IPS-20b (cell line): ENCODE data around the gene SBF2.
"Not testable (repeated sequence)": the region's sequence is repeated elsewhere in the genome, so short reads cannot be mapped to it uniquely, and the experiment has no call there.

Experiments
- H3K27ac ChIP-seq: one replicate; pipeline ENCODE4 v1.5.1; 2013; ENCODE audit warnings: low read length
- H3K27me3 ChIP-seq: 2 replicates; pipeline ENCODE4 v1.6.1; 2013; ENCODE audit warnings: mild to moderate bottlenecking, low read length, inconsistent platforms; ENCODE audit not compliant: insufficient read depth
- H3K36me3 ChIP-seq: 2 replicates; pipeline ENCODE4 v1.6.1; 2013; ENCODE audit warnings: low read depth, mild to moderate bottlenecking, inconsistent platforms, low read length, moderate library complexity; ENCODE audit not compliant: insufficient read depth
- H3K4me1 ChIP-seq: 2 replicates; pipeline ENCODE4 v1.6.1; 2013; ENCODE audit warnings: mild to moderate bottlenecking, control low read depth, inconsistent platforms, low read length, moderate library complexity; ENCODE audit not compliant: insufficient read depth
- H3K4me3 ChIP-seq: 2 replicates; pipeline ENCODE4 v1.5.1; 2013; ENCODE audit warnings: mild to moderate bottlenecking, low read length, inconsistent platforms
- H3K9ac ChIP-seq: 2 replicates; pipeline ENCODE4 v1.6.1; 2013; ENCODE audit warnings: low read depth, mild to moderate bottlenecking, inconsistent platforms, low read length, moderate library complexity
- H3K9me3 ChIP-seq: 2 replicates; pipeline ENCODE4 v1.6.1; 2013; ENCODE audit warnings: mild to moderate bottlenecking, low read depth, low read length, inconsistent platforms; ENCODE audit not compliant: insufficient read depth

Gene SBF2

GRCh38 chr11:10058356-10058755 is 235.7 kb downstream of the SBF2 start:
- Histone ChIP-seq H3K9ac (no peak overlapping the region), H3K27me3 (no peaks in the 10 kb centered on the region), H3K27ac (no peak overlapping the region), H3K4me1 (no peaks in the 10 kb centered on the region), H3K4me3 (no peak overlapping the region), H3K9me3 (peaks cover 10% of the 10 kb centered on the region), H3K36me3 (no peaks in the 10 kb centered on the region)

- H3K4me3 ChIP-seq = no peak overlapping the region
- no peaks in the 10 kb centered on the region for H3K36me3 ChIP-seq
- no peak overlapping the region for H3K9ac ChIP-seq
- peaks cover 4% of the 10 kb centered on the region; the same call in 1 of the 2 replicates for H3K4me1 ChIP-seq
- no peaks in the 10 kb centered on the region for H3K27me3 ChIP-seq
- H3K27ac ChIP-seq = no peak overlapping the region
- H3K9me3 ChIP-seq = no peaks in the 10 kb centered on the region
Observed at GRCh38 chr11:10051868-10052586, 242.0 kb downstream of the SBF2 start.

GRCh38 chr11:10050561-10050960 is 243.5 kb downstream of the SBF2 start:
- peaks cover 4% of the 10 kb centered on the region; the same call in 1 of the 2 replicates for H3K4me1 ChIP-seq
- no peaks in the 10 kb centered on the region for H3K36me3 ChIP-seq
- no peaks in the 10 kb centered on the region for H3K27me3 ChIP-seq
- H3K9me3 ChIP-seq = peaks cover 8% of the 10 kb centered on the region
- no peak overlapping the region for H3K27ac ChIP-seq
- no peak overlapping the region for H3K9ac ChIP-seq
- H3K4me3 ChIP-seq = no peak overlapping the region

- Histone ChIP-seq H3K4me1 (peaks cover 4% of the 10 kb centered on the region; the same call in 1 of the 2 replicates), H3K9me3 (peaks cover 15% of the 10 kb centered on the region), H3K36me3 (0 out of 2 replicates have a peak, but pooled peaks cover 2% of the 10 kb centered on the region), H3K27me3 (no peaks in the 10 kb centered on the region), H3K4me3 (no peak overlapping the region), H3K9ac (no peak overlapping the region), H3K27ac (no peak overlapping the region)
Observed at GRCh38 chr11:10049756-10050155, 244.3 kb downstream of the SBF2 start.

- peaks cover 25% of the 10 kb centered on the region for H3K9me3 ChIP-seq
- no peak overlapping the region for H3K9ac ChIP-seq
- no peak overlapping the region for H3K4me3 ChIP-seq
- no peak overlapping the region for H3K27ac ChIP-seq
- no peaks in the 10 kb centered on the region for H3K27me3 ChIP-seq
- H3K36me3 ChIP-seq = 0 out of 2 replicates have a peak, but pooled peaks cover 4% of the 10 kb centered on the region
- H3K4me1 ChIP-seq = peaks cover 4% of the 10 kb centered on the region; the same call in 1 of the 2 replicates
Observed at GRCh38 chr11:10048350-10048749, 245.7 kb downstream of the SBF2 start.

- Histone ChIP-seq H3K36me3 (0 out of 2 replicates have a peak, but pooled peaks cover 4% of the 10 kb centered on the region), H3K4me3 (no peak overlapping the region), H3K9ac (no peak overlapping the region), H3K27me3 (no peaks in the 10 kb centered on the region), H3K4me1 (no peaks in the 10 kb centered on the region), H3K27ac (no peak overlapping the region), H3K9me3 (peaks cover 25% of the 10 kb centered on the region)
Observed at GRCh38 chr11:10044618-10045017, 249.4 kb downstream of the SBF2 start.

GRCh38 chr11:10042699-10043098 is 251.3 kb downstream of the SBF2 start:
- Histone ChIP-seq H3K4me3 (no peak overlapping the region), H3K27ac (no peak overlapping the region), H3K4me1 (no peaks in the 10 kb centered on the region), H3K9me3 (peaks cover 25% of the 10 kb centered on the region), H3K27me3 (no peaks in the 10 kb centered on the region), H3K9ac (no peak overlapping the region), H3K36me3 (0 out of 2 replicates have a peak, but pooled peaks cover 4% of the 10 kb centered on the region)

GRCh38 chr11:10041748-10042446 is 252.1 kb downstream of the SBF2 start:
- Histone ChIP-seq H3K27ac (no peak overlapping the region), H3K4me1 (no peaks in the 10 kb centered on the region), H3K9me3 (peaks cover 25% of the 10 kb centered on the region), H3K27me3 (no peaks in the 10 kb centered on the region), H3K36me3 (0 out of 2 replicates have a peak, but pooled peaks cover 4% of the 10 kb centered on the region), H3K4me3 (no peak overlapping the region), H3K9ac (no peak overlapping the region)

GRCh38 chr11:10041332-10041731 is 252.7 kb downstream of the SBF2 start:
- H3K27me3 ChIP-seq = no peaks in the 10 kb centered on the region
- 0 out of 2 replicates have a peak, but pooled peaks cover 4% of the 10 kb centered on the region for H3K36me3 ChIP-seq
- no peak overlapping the region for H3K9ac ChIP-seq
- H3K4me1 ChIP-seq = no peaks in the 10 kb centered on the region
- H3K4me3 ChIP-seq = no peak overlapping the region
- H3K9me3 ChIP-seq = peaks cover 24% of the 10 kb centered on the region
- H3K27ac ChIP-seq = no peak overlapping the region

- H3K4me3 ChIP-seq = no peak overlapping the region
- H3K4me1 ChIP-seq = no peaks in the 10 kb centered on the region
- no peak overlapping the region for H3K9ac ChIP-seq
- H3K36me3 ChIP-seq = no peaks in the 10 kb centered on the region
- H3K27ac ChIP-seq = no peak overlapping the region
- H3K27me3 ChIP-seq = no peaks in the 10 kb centered on the region
- H3K9me3 ChIP-seq = no peaks in the 10 kb centered on the region
Observed at GRCh38 chr11:10038521-10039302, 255.3 kb downstream of the SBF2 start.

- not testable (repeated sequence) for H3K4me1 ChIP-seq, H3K4me3 ChIP-seq, H3K9me3 ChIP-seq
Observed at GRCh38 chr11:10035932-10036331, 258.1 kb downstream of the SBF2 start.

More at GRCh38 chr11:10035932-10036331, 258.1 kb downstream of the SBF2 start:
- H3K27me3 ChIP-seq, H3K36me3 ChIP-seq, H3K9ac ChIP-seq, H3K27ac ChIP-seq: not testable (repeated sequence)
